Neural cell (in vitro differentiated cells): ENCODE data around the gene RIN1.

Experiments used
- EZH2 ChIP-seq: fragments of 200-600, 300-800 bp; shearing (Covaris generic), sonication (generic); IDR thresholded peaks from 2 replicates; pipeline ENCODE4 v1.6.1; 2014; ENCODE audit warnings: antibody characterized with exemption, low read length, borderline replicate concordance, mild to moderate bottlenecking; ENCODE audit not compliant: insufficient read depth, poor library complexity, severe bottlenecking
- MXI1 ChIP-seq: fragments of 450-650 bp; conservative IDR thresholded peaks from 2 replicates; pipeline ENCODE4 v1.6.1; 2014; ENCODE audit warnings: antibody characterized with exemption, mild to moderate bottlenecking; ENCODE audit not compliant: poor library complexity, severe bottlenecking
- POLR2AphosphoS5 ChIP-seq: IDR thresholded peaks from 2 replicates; pipeline ENCODE4 v1.6.1; 2012
- RAD21 ChIP-seq: fragments of 450-650 bp; conservative IDR thresholded peaks from 2 replicates; pipeline ENCODE4 v1.6.1; 2014; ENCODE audit warnings: antibody characterized with exemption, mild to moderate bottlenecking, moderate library complexity
- SMC3 ChIP-seq: fragments of 450-650 bp; conservative IDR thresholded peaks from 2 replicates; pipeline ENCODE4 v1.6.1; 2014; ENCODE audit warnings: antibody characterized with exemption, mild to moderate bottlenecking, moderate library complexity; ENCODE audit not compliant: poor library complexity
- TAF1 ChIP-seq: IDR thresholded peaks from 2 replicates; pipeline ENCODE4 v1.6.1; 2012; ENCODE audit warnings: low read depth
- TF ChIP-seq, protein P1 (sequence below): fragments of 450-650 bp; IDR thresholded peaks from 2 replicates; pipeline ENCODE4 v1.5.1; 2014; ENCODE audit warnings: antibody characterized with exemption, mild to moderate bottlenecking, moderate library complexity; ENCODE audit not compliant: poor library complexity, severe bottlenecking
- TF ChIP-seq, protein P2 (sequence below): IDR thresholded peaks from 2 replicates; pipeline ENCODE4 v1.6.1; 2012; ENCODE audit warnings: borderline replicate concordance

DNA sequence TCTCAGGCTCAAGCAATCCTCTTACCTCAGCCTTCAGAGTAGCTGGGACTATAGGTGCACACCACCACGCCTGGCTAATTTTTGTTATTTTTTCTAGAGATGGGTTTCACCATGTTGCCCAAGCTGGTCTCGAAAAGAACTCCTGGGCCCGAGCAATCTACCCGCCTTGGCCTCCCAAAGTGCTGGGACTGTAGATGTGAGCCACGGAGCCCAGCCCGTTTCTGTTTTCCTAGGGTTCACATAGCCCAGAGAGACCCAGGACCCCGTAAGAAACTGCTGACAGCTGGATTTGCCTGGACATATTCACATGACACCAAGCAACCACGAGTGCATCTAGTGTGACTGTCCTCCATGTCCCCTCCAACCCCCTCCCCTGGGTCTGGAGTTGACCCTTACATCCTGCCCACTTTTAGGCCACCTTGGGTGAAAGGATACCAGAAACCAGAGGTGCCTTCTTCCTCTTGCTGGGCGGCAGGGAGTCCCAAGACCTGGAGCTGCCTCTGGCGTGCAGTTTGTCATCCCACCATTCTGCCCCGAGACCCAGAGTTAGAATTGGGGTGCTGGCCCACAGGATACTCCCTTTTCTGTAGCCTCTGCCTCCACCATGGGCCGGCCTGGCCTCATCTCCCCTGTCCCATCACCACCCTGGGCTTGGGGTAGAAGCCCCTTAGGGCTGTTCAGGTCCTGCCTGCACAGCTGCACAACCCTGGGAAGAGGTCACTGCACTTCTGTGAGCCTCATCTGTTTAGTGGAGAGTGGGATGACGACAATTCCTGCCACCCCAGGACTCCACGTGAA lies 3.7 kb upstream of the RIN1 start:
- TF ChIP-seq, protein P1, sequence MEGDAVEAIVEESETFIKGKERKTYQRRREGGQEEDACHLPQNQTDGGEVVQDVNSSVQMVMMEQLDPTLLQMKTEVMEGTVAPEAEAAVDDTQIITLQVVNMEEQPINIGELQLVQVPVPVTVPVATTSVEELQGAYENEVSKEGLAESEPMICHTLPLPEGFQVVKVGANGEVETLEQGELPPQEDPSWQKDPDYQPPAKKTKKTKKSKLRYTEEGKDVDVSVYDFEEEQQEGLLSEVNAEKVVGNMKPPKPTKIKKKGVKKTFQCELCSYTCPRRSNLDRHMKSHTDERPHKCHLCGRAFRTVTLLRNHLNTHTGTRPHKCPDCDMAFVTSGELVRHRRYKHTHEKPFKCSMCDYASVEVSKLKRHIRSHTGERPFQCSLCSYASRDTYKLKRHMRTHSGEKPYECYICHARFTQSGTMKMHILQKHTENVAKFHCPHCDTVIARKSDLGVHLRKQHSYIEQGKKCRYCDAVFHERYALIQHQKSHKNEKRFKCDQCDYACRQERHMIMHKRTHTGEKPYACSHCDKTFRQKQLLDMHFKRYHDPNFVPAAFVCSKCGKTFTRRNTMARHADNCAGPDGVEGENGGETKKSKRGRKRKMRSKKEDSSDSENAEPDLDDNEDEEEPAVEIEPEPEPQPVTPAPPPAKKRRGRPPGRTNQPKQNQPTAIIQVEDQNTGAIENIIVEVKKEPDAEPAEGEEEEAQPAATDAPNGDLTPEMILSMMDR, result no peak
- TF ChIP-seq POLR2AphosphoS5 (no peak), SMC3 (no peak), EZH2 (no peak), RAD21 (no peak), TAF1 (no peak), MXI1 (no peak)
- TF ChIP-seq, protein P2, sequence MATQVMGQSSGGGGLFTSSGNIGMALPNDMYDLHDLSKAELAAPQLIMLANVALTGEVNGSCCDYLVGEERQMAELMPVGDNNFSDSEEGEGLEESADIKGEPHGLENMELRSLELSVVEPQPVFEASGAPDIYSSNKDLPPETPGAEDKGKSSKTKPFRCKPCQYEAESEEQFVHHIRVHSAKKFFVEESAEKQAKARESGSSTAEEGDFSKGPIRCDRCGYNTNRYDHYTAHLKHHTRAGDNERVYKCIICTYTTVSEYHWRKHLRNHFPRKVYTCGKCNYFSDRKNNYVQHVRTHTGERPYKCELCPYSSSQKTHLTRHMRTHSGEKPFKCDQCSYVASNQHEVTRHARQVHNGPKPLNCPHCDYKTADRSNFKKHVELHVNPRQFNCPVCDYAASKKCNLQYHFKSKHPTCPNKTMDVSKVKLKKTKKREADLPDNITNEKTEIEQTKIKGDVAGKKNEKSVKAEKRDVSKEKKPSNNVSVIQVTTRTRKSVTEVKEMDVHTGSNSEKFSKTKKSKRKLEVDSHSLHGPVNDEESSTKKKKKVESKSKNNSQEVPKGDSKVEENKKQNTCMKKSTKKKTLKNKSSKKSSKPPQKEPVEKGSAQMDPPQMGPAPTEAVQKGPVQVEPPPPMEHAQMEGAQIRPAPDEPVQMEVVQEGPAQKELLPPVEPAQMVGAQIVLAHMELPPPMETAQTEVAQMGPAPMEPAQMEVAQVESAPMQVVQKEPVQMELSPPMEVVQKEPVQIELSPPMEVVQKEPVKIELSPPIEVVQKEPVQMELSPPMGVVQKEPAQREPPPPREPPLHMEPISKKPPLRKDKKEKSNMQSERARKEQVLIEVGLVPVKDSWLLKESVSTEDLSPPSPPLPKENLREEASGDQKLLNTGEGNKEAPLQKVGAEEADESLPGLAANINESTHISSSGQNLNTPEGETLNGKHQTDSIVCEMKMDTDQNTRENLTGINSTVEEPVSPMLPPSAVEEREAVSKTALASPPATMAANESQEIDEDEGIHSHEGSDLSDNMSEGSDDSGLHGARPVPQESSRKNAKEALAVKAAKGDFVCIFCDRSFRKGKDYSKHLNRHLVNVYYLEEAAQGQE, result no peak
